Aorta (tissue), 5 donors: ENCODE measurements around the gene PTPRA. TPM values are rescaled to one million over a fixed set of nuclear protein-coding genes. Genes with fewer than 3 reads are reported as not detected.

Source experiments
- ATAC-seq: fragments of 200-7000 bp; cut with Tn5 transposase; one replicate; pipeline ENCODE4 v1.9.1; 2022; ENCODE audit warnings: moderate library complexity; ENCODE audit not compliant: low FRiP score
- DNase-seq, 2 donors: peaks; one replicate each; pipeline ENCODE4 v3.0.0-alpha.2; 2020
- H3K27ac ChIP-seq, 2 donors: one replicate each; pipeline ENCODE4 v1.5.1; 2013; ENCODE audit warnings: low read length in 2 of 2, mild to moderate bottlenecking in 2 of 2, moderate library complexity in 2 of 2, control low read depth in 1 of 2, inconsistent platforms in 1 of 2, low read depth in 1 of 2
- H3K27me3 ChIP-seq, 2 donors: one replicate each; pipeline ENCODE4 v1.6.1; 2013; ENCODE audit warnings: control low read depth in 1 of 2, low read length in 1 of 2, mild to moderate bottlenecking in 1 of 2, moderate library complexity in 1 of 2; ENCODE audit not compliant: insufficient read depth in 2 of 2, control insufficient read depth in 1 of 2
- H3K36me3 ChIP-seq, 2 donors: one replicate each; pipeline ENCODE4 v1.6.1; 2013; ENCODE audit warnings: control low read depth in 1 of 2, low read length in 1 of 2, mild to moderate bottlenecking in 1 of 2; ENCODE audit not compliant: insufficient read depth in 2 of 2, control insufficient read depth in 1 of 2
- H3K4me1 ChIP-seq, 2 donors: one replicate each; pipeline ENCODE4 v1.6.1; 2013; ENCODE audit warnings: low read length in 2 of 2, control low read depth in 1 of 2, mild to moderate bottlenecking in 1 of 2, moderate library complexity in 1 of 2; ENCODE audit not compliant: insufficient read depth in 2 of 2, control insufficient read depth in 1 of 2
- H3K4me3 ChIP-seq, 2 donors: one replicate each; pipeline ENCODE4 v1.5.1; 2013; ENCODE audit warnings: low read length in 2 of 2, control low read depth in 1 of 2, mild to moderate bottlenecking in 1 of 2
- H3K9me3 ChIP-seq: one replicate; pipeline ENCODE4 v1.6.1; 2013; ENCODE audit warnings: mild to moderate bottlenecking, low read length; ENCODE audit not compliant: control insufficient read depth
- WGBS, 2 donors: extraction: QIAGEN DNeasy Blood & Tissue Kit; methylation state at CpG; one replicate each; pipeline ENCODE4 v1.1.7; 2013; 5-methylcytosine and 5-hydroxymethylcytosine counted together
- intact Hi-C, 2 donors: fragments of 100-400 bp; cut with DNase I; formaldehyde crosslinking; loops; one replicate each; pipeline versions ENCODE4 v1.14.2 to v1.15.0; 2022
- polyA plus RNA-seq, 2 donors: library from polyadenylated mRNA; stranded (reverse); fragments of 200-250 nt; gene quantifications; one replicate each; pipeline ENCODE4 v1.2.3, GENCODE V29; 2013
- total RNA-seq, 2 donors: library from RNA; stranded (reverse); fragmentation: NEBNext Ultra II Directional; extraction: Animal tissue kit (Norgen Biotek cat#: 25700); gene quantifications; one replicate each; pipeline ENCODE4 v1.2.1, GENCODE V29; 2021
- donor health status: healthy with polysubstance abuse.
- donor health status: Bipolar disorder and iron deficiency.
- donor health status: DM: no; HTN: no; CAD: no.
- donor health status: DM: no; HTN: no; CAD: no.
- donor health status: DM: yes; HTN: yes; CAD: no.

PTPRA gene
- total and polyA plus RNA-seq, 4 donors = 15.9 to 69.7 (median 49.4) TPM

GRCh38 chr20:3038454-3038853 is 165.2 kb downstream of the PTPRA start:
- no peaks in the 10 kb centered on the region for H3K9me3 ChIP-seq
- no peak overlapping the region for H3K4me3 ChIP-seq
- no peaks in the 10 kb centered on the region for H3K27me3 ChIP-seq
- H3K4me1 ChIP-seq = no peaks in the 10 kb centered on the region
- H3K36me3 ChIP-seq = peaks cover 0 to 10% of the 10 kb centered on the region in 2 donors
- no peak overlapping the region for H3K27ac ChIP-seq
- intact Hi-C loops = no loop called here
- DNase-seq = no peak
- WGBS, 2 donors = 72 to 79% methylated on average over 5 of the region's 5 CpGs
- ATAC-seq = no peak

- DNase-seq (no peak), ATAC-seq (no peak)
- H3K27me3 ChIP-seq = no peaks in the 10 kb centered on the region
- no peak overlapping the region for H3K4me3 ChIP-seq
- WGBS, 2 donors = 77 to 91% methylated on average over 4 of the region's 4 CpGs
- H3K4me1 ChIP-seq = no peaks in the 10 kb centered on the region
- peaks cover 0 to 10% of the 10 kb centered on the region in 2 donors for H3K36me3 ChIP-seq
- no peaks in the 10 kb centered on the region for H3K9me3 ChIP-seq
- intact Hi-C loops = no loop called here
- no peak overlapping the region for H3K27ac ChIP-seq
Measured at GRCh38 chr20:3039426-3039825, 166.1 kb downstream of the PTPRA start.

- peaks cover 0 to 10% of the 10 kb centered on the region in 2 donors for H3K36me3 ChIP-seq
- DNase-seq (no peak), ATAC-seq (no peak)
- H3K9me3 ChIP-seq = no peaks in the 10 kb centered on the region
- no peak overlapping the region for H3K27ac ChIP-seq
- H3K27me3 ChIP-seq = no peaks in the 10 kb centered on the region
- no peaks in the 10 kb centered on the region for H3K4me1 ChIP-seq
- no peak overlapping the region for H3K4me3 ChIP-seq
- intact Hi-C loops = loop anchor here in 1 of 2 donors (10.0 kb wide), 2 partner anchors 165 kb away; partner anchors contain the start of genes DDRGK1, ITPA and PTPRA
- WGBS, 2 donors = 92 to 94% methylated on average over 8 of the region's 8 CpGs
Measured at GRCh38 chr20:3040086-3040485, 166.8 kb downstream of the PTPRA start.

GRCh38 chr20:3041854-3042409 is 168.7 kb downstream of the PTPRA start:
- no peak overlapping the region for H3K4me3 ChIP-seq
- H3K36me3 ChIP-seq = peaks cover 0 to 7% of the 10 kb centered on the region in 2 donors
- 21 to 24% methylated on average over 10 of the region's 10 CpGs for WGBS, 2 donors
- no peaks in the 10 kb centered on the region for H3K27me3 ChIP-seq
- H3K9me3 ChIP-seq = no peaks in the 10 kb centered on the region
- no peaks in the 10 kb centered on the region for H3K4me1 ChIP-seq
- H3K27ac ChIP-seq = peak overlapping the region in 1 of 2 donors; percentile 50
- ATAC-seq (no peak), DNase-seq (no peak)
- intact Hi-C loops = loop anchor here in 1 of 2 donors (10.0 kb wide), 2 partner anchors 163 to 167 kb away; partner anchors contain the start of genes DDRGK1, ITPA and PTPRA

GRCh38 chr20:3042625-3043024 is 169.3 kb downstream of the PTPRA start:
- Histone ChIP-seq H3K36me3 (peaks cover 0 to under 1% of the 10 kb centered on the region in 2 donors), H3K27me3 (no peaks in the 10 kb centered on the region), H3K27ac (peak overlapping the region in 1 of 2 donors; percentile 49), H3K9me3 (no peaks in the 10 kb centered on the region), H3K4me1 (no peaks in the 10 kb centered on the region), H3K4me3 (no peak overlapping the region)
- ATAC-seq (peak; percentile 55), DNase-seq (peak in 1 of 2 donors; percentile 58)
- intact Hi-C loops = loop anchor here in 1 of 2 donors (10.0 kb wide), 2 partner anchors 162 to 168 kb away; partner anchors contain the start of genes DDRGK1, ITPA and PTPRA
- WGBS, 2 donors = 44 to 61% methylated on average over 5 of the region's 5 CpGs

GRCh38 chr20:3043322-3043721 is 170.0 kb downstream of the PTPRA start, which contains the start of gene GNRH2:
TSS of gene GNRH2 (plus strand) at chr20:3043622. CDS start at chr20:3044415, 793 bp downstream.
- WGBS, 2 donors = 86 to 94% methylated on average over 2 to 3 of the region's 3 CpGs
- peak within 1 kb of the TSS in 1 of 2 donors; percentile 49 for H3K27ac ChIP-seq
- intact Hi-C loops = loop anchor here in 1 of 2 donors (10.0 kb wide), 2 partner anchors 161 to 169 kb away; partner anchors contain the start of genes DDRGK1, ITPA and PTPRA
- H3K27me3 ChIP-seq = no peaks in the 10 kb centered on the region
- no peak for DNase-seq
- ATAC-seq = no peak
- no peaks in the 10 kb centered on the region for H3K4me1 ChIP-seq
- H3K4me3 ChIP-seq = no peak within 1 kb of the TSS
- no peaks in the 10 kb centered on the region for H3K9me3 ChIP-seq
- H3K36me3 ChIP-seq = peaks cover 0 to 1% of the 10 kb centered on the region in 2 donors

GRCh38 chr20:3044336-3044965 is 171.2 kb downstream of the PTPRA start:
- Histone ChIP-seq H3K4me1 (no peaks in the 10 kb centered on the region), H3K9me3 (no peaks in the 10 kb centered on the region), H3K27me3 (no peaks in the 10 kb centered on the region), H3K4me3 (no peak overlapping the region), H3K36me3 (peaks cover 0 to 4% of the 10 kb centered on the region in 2 donors), H3K27ac (no peak overlapping the region)
- 94 to 96% methylated on average over 8 of the region's 8 CpGs for WGBS, 2 donors
- DNase-seq (no peak), ATAC-seq (no peak)
- intact Hi-C loops = loop anchor here in 1 of 2 donors (10.0 kb wide), 2 partner anchors 160 to 170 kb away; partner anchors contain the start of genes DDRGK1, ITPA and PTPRA

GRCh38 chr20:3045042-3045815 is 171.9 kb downstream of the PTPRA start:
- peak overlapping the region; percentile 23 to 91 for H3K27ac ChIP-seq
- H3K4me1 ChIP-seq = no peaks in the 10 kb centered on the region
- H3K9me3 ChIP-seq = no peaks in the 10 kb centered on the region
- peak overlapping the region; percentile 47 to 54 for H3K4me3 ChIP-seq
- DNase-seq (peak; percentile 87 to 93), ATAC-seq (peak; percentile 80)
- 3% methylated on average over 18 to 24 of the region's 24 CpGs for WGBS, 2 donors
- no peaks in the 10 kb centered on the region for H3K27me3 ChIP-seq
- intact Hi-C loops = loop anchor here in 1 of 2 donors (10.0 kb wide), 2 partner anchors 160 to 170 kb away; partner anchors contain the start of genes DDRGK1, ITPA and PTPRA
- peaks cover 0 to 7% of the 10 kb centered on the region in 2 donors for H3K36me3 ChIP-seq
